ENCODE measurements around the gene PLEKHA4. TPM values are rescaled to one million over a fixed set of nuclear protein-coding genes. Genes with fewer than 3 reads are reported as not detected.

PLEKHA4 gene
- total RNA-seq, 2 donors from 2014 or later, result 6.6 to 7.0 TPM

DNA sequence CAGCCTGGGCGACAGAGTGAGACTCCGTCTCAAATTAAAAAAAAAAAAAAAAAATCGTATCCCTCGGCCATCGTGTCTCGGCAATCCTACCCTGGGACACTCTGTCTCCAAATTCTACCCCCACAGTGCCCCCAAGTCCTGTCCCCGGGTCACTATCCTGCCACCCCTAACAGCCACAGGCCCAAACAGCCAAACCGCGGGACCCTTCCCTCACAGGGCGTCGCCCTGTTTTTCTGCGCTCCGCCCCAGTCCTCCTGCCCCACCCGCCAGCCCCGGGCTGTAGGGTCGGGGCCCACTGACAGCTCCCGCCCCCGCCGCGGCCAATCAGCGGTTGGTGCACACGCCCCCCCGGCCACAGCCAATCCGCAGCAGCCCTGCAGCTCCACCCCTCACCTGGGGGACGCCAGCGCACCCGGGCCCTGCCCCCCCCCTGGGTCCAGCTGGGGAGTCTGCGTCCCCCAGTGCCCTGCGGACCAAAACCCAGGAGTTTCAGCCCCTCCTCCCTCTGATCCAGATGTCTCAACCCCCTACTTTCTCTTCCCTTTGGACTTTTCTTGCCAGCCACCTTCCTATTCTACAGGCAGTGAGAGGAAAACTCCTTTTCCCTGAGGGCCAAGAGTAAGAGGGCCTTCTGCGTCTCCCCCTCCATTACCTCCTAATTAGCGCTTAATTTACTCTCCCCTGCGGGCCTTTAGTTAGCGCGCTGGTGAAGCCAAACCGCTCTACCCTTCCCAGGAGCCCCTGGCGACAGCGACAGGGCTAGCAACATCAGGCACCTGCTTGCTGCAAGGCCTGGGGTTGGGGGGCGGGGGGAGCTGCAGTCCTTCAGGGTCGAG is 56.1 kb downstream of the PLEKHA4 start:
- H3K9me3 ChIP-seq (ENCODE audit: control insufficient read depth, low read length), result no peaks in the 10 kb centered on the region
- TF ChIP-seq, protein P1, sequence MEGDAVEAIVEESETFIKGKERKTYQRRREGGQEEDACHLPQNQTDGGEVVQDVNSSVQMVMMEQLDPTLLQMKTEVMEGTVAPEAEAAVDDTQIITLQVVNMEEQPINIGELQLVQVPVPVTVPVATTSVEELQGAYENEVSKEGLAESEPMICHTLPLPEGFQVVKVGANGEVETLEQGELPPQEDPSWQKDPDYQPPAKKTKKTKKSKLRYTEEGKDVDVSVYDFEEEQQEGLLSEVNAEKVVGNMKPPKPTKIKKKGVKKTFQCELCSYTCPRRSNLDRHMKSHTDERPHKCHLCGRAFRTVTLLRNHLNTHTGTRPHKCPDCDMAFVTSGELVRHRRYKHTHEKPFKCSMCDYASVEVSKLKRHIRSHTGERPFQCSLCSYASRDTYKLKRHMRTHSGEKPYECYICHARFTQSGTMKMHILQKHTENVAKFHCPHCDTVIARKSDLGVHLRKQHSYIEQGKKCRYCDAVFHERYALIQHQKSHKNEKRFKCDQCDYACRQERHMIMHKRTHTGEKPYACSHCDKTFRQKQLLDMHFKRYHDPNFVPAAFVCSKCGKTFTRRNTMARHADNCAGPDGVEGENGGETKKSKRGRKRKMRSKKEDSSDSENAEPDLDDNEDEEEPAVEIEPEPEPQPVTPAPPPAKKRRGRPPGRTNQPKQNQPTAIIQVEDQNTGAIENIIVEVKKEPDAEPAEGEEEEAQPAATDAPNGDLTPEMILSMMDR (conservative IDR thresholded peaks at IDR 0.05), result peak; percentile 54
- Mint-ChIP-seq H3K27me3 (ENCODE audit: insufficient read depth) (peaks cover 3% of the 10 kb centered on the region), H3K4me3 (peak overlapping the region; percentile 70), H3K4me1 (peaks cover 31% of the 10 kb centered on the region), H3K36me3 (ENCODE audit: low read depth) (peaks cover 2% of the 10 kb centered on the region), H3K27ac (peak overlapping the region; percentile 97), H3K9me3 (no peaks in the 10 kb centered on the region)
- H3K27me3 ChIP-seq (ENCODE audit: control insufficient read depth, insufficient read depth, low read length, poor library complexity, severe bottlenecking), result no peaks in the 10 kb centered on the region
- H3K27ac ChIP-seq (ENCODE audit: low read depth, low read length), result peak overlapping the region; percentile 44
- H3K4me1 ChIP-seq (ENCODE audit: control insufficient read depth, insufficient read depth, low read length), result peaks cover 11% of the 10 kb centered on the region
- 3 to 10% methylated on average over 7 to 38 of the region's 39 CpGs for WGBS, 2 experiments (ENCODE audit: insufficient coverage in 1 of 2, insufficient read length in 1 of 2)
- H3K36me3 ChIP-seq (ENCODE audit: control insufficient read depth, insufficient read depth, low read length), result peaks cover 12% of the 10 kb centered on the region
- peak overlapping the region; percentile 68 for H3K4me3 ChIP-seq (ENCODE audit: low read length)
- no peak overlapping the region for H3K9ac ChIP-seq (ENCODE audit: extremely low read depth, low read length, poor library complexity, severe bottlenecking)
- peak; percentile 94 for DNase-seq

DNA sequence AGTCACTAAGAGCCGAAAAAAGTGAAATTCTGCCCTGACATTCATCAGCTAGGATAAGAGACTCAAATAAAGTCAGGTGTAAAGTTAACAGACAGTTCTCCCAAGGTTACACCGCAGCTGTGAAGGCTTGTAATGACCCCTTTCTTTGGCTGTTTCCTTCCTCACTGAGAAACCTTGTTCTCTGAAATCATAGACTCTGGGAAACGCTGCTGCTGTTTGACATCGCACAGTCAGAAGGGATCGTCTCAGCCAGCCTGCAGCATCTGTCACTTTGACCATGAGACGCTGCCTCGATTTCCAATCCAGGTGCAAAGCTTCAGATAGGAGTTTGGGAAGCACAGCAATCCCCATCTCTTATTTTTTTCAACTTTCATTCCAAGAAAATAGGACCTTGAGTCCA is 58.3 kb downstream of the PLEKHA4 start:
- no peak overlapping the region for H3K27ac ChIP-seq (ENCODE audit: low read depth, low read length)
- no peaks in the 10 kb centered on the region for H3K9me3 ChIP-seq (ENCODE audit: control insufficient read depth, low read length)
- H3K27me3 ChIP-seq (ENCODE audit: control insufficient read depth, insufficient read depth, low read length, poor library complexity, severe bottlenecking), result no peaks in the 10 kb centered on the region
- no peaks in the 10 kb centered on the region for H3K9me3 Mint-ChIP-seq
- TF ChIP-seq, protein P1 (conservative IDR thresholded peaks at IDR 0.05), result no peak
- peak overlapping the region; percentile 59 for H3K9ac ChIP-seq (ENCODE audit: extremely low read depth, low read length, poor library complexity, severe bottlenecking)
- peaks cover 36% of the 10 kb centered on the region for H3K4me1 Mint-ChIP-seq
- H3K27ac Mint-ChIP-seq, result peak overlapping the region; percentile 82
- peak overlapping the region; percentile 81 for H3K4me3 ChIP-seq (ENCODE audit: low read length)
- peaks cover 11% of the 10 kb centered on the region for H3K4me1 ChIP-seq (ENCODE audit: control insufficient read depth, insufficient read depth, low read length)
- no peak for DNase-seq
- H3K4me3 Mint-ChIP-seq, result peak overlapping the region; percentile 70
- peaks cover 12% of the 10 kb centered on the region for H3K36me3 ChIP-seq (ENCODE audit: control insufficient read depth, insufficient read depth, low read length)
- peaks cover 3% of the 10 kb centered on the region for H3K27me3 Mint-ChIP-seq (ENCODE audit: insufficient read depth)
- WGBS, 2 experiments (ENCODE audit: insufficient coverage in 1 of 2, insufficient read length in 1 of 2), result 51 to 59% methylated on average over 7 of the region's 7 CpGs
- peaks cover 2% of the 10 kb centered on the region for H3K36me3 Mint-ChIP-seq (ENCODE audit: low read depth)

DNA sequence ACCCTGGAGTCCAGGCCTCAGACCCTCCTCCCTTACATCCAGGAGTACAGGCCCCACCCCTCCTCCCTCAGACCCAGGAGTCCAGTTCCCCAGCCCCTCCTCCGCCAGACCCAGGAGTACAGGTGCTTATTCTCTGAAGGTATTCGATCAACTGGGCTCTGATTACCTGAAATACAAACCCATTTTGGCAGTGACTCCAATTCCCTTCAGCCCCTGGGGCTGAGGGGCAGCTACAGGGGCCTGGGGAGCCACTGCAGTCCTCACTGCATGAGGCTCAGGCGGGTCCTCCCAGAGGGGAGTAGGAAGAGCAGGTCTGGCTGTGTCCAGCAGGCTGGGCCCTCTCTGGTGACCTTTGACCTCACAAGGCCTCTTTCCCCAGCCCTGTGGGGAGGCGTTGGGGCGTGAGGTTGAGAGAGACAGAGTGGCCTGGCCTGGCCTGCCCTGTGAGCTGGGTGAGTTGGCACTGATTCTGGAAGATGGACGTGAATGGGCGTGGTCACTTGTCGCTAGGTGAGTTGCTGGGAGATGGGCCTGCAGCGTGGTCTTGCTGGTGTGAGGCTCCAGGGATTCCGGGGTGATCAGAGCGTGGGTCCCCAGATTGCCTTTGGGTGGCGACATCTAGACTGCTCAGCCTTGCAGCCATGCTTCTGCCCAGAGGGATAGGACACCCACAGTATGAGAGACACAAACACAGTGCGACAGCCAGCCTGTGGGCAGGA is 60.7 kb downstream of the PLEKHA4 start:
- H3K27me3 ChIP-seq (ENCODE audit: control insufficient read depth, insufficient read depth, low read length, poor library complexity, severe bottlenecking), result no peaks in the 10 kb centered on the region
- H3K27ac ChIP-seq (ENCODE audit: low read depth, low read length), result peak overlapping the region; percentile 49
- Mint-ChIP-seq H3K27ac (peak overlapping the region; percentile 4), H3K4me3 (no peak overlapping the region), H3K4me1 (peaks cover 33% of the 10 kb centered on the region), H3K36me3 (ENCODE audit: low read depth) (peaks cover 10% of the 10 kb centered on the region), H3K27me3 (ENCODE audit: insufficient read depth) (peaks cover 3% of the 10 kb centered on the region), H3K9me3 (no peaks in the 10 kb centered on the region)
- H3K36me3 ChIP-seq (ENCODE audit: control insufficient read depth, insufficient read depth, low read length), result peaks cover 10% of the 10 kb centered on the region
- no peak overlapping the region for H3K9ac ChIP-seq (ENCODE audit: extremely low read depth, low read length, poor library complexity, severe bottlenecking)
- no peaks in the 10 kb centered on the region for H3K9me3 ChIP-seq (ENCODE audit: control insufficient read depth, low read length)
- TF ChIP-seq, protein P1 (conservative IDR thresholded peaks at IDR 0.05), result no peak
- WGBS, 2 experiments (ENCODE audit: insufficient coverage in 1 of 2, insufficient read length in 1 of 2), result 90 to 95% methylated on average over 7 to 13 of the region's 13 CpGs
- DNase-seq, result peak; percentile 73
- H3K4me3 ChIP-seq (ENCODE audit: low read length), result no peak overlapping the region
- peaks cover 5% of the 10 kb centered on the region for H3K4me1 ChIP-seq (ENCODE audit: control insufficient read depth, insufficient read depth, low read length)
